Measurements from ENCODE around the gene SEPTIN14.
"Not testable (repeated sequence)": the region's sequence is repeated elsewhere in the genome, so short reads cannot be mapped to it uniquely, and the experiment has no call there.

Gene SEPTIN14

GRCh38 chr7:55778631-55779030 is 83.9 kb downstream of the SEPTIN14 start:
- DNase-seq, result no peak

- no peak for DNase-seq
Observed at GRCh38 chr7:55776196-55776595, 86.4 kb downstream of the SEPTIN14 start.

GRCh38 chr7:55775051-55775420 is 87.5 kb downstream of the SEPTIN14 start:
- no peak for DNase-seq

GRCh38 chr7:55774327-55775050 is 88.1 kb downstream of the SEPTIN14 start:
- peak; percentile 24 for DNase-seq

- no peak for DNase-seq
Observed at GRCh38 chr7:55770778-55771177, 91.8 kb downstream of the SEPTIN14 start.

GRCh38 chr7:55753274-55753862 is 109.2 kb downstream of the SEPTIN14 start:
- DNase-seq, result not testable (repeated sequence)

- not testable (repeated sequence) for DNase-seq
Observed at GRCh38 chr7:55744706-55745105, 117.8 kb downstream of the SEPTIN14 start.

Data from NCI-H2171 (cell line).